Stimulated activated CD4-positive, alpha-beta T cell treated with anti-CD3 and anti-CD28 coated beads, Interleukin-1b, Interleukin-23, amount 100 ng/mL, for 4 hours (primary cell): ENCODE results near the gene PPP1R7.

Experiments
- DNase-seq, 2 donors: peaks; one replicate each; pipeline ENCODE4 v3.0.0-alpha.2; 2020; ENCODE audit warnings: low read depth in 2 of 2

The PPP1R7 gene

GRCh38 chr2:241161646-241162281, 11.5 kb downstream of the PPP1R7 start:
- no peak for DNase-seq

GRCh38 chr2:241163601-241164118, 13.4 kb downstream of the PPP1R7 start:
- no peak for DNase-seq

GRCh38 chr2:241168366-241168765, 18.1 kb downstream of the PPP1R7 start:
- DNase-seq: no peak

GRCh38 chr2:241173557-241173956, 23.3 kb downstream of the PPP1R7 start:
- DNase-seq: no peak

- DNase-seq: no peak
These were observed 27.5 kb downstream of the PPP1R7 start for GRCh38 chr2:241177526-241178334.

GRCh38 chr2:241178961-241179360, 28.7 kb downstream of the PPP1R7 start:
- no peak for DNase-seq

- DNase-seq: no peak
These were observed 29.6 kb downstream of the PPP1R7 start for GRCh38 chr2:241179899-241180298.

GRCh38 chr2:241180495-241180894, 30.2 kb downstream of the PPP1R7 start:
- no peak for DNase-seq

- DNase-seq: no peak
These were observed 31.9 kb downstream of the PPP1R7 start for GRCh38 chr2:241182126-241182525.

- DNase-seq: no peak
These were observed 32.4 kb downstream of the PPP1R7 start for GRCh38 chr2:241182531-241183133.

- DNase-seq: no peak
These were observed 33.0 kb downstream of the PPP1R7 start for GRCh38 chr2:241183221-241183620.

- DNase-seq: no peak
These were observed 34.6 kb downstream of the PPP1R7 start for GRCh38 chr2:241184901-241185300.

- DNase-seq: no peak
These were observed 35.7 kb downstream of the PPP1R7 start for GRCh38 chr2:241185961-241186360.

GRCh38 chr2:241187101-241187917, 37.0 kb downstream of the PPP1R7 start:
- no peak for DNase-seq

GRCh38 chr2:241187918-241188234, 37.6 kb downstream of the PPP1R7 start:
- no peak for DNase-seq

GRCh38 chr2:241188361-241189092, 38.3 kb downstream of the PPP1R7 start, which contains the start of gene ANO7:
ANO7 (plus strand) TSS chr2:241188677; CDS start chr2:241190064, 1,387 bp downstream.
- no peak for DNase-seq

- no peak for DNase-seq
These were observed 39.0 kb downstream of the PPP1R7 start for GRCh38 chr2:241189093-241189855.

- DNase-seq: no peak
These were observed 39.6 kb downstream of the PPP1R7 start for GRCh38 chr2:241189856-241190201.

GRCh38 chr2:241190291-241190981, 40.2 kb downstream of the PPP1R7 start:
- no peak for DNase-seq

- DNase-seq: no peak
These were observed 40.8 kb downstream of the PPP1R7 start for GRCh38 chr2:241191081-241191480.
